Natural killer cell (primary cell): Measurements from ENCODE around the gene SIRT2. TPM values are rescaled to one million over a fixed set of nuclear protein-coding genes. Genes with fewer than 3 reads are reported as not detected.
A peak's percentile ranks its signal among the peaks of the same experiment; 100 is the strongest.

Experiments used
- ATAC-seq, 3 donors: fragments of 150-1000 bp in 2 of 3; fragments of 200-7000 bp in 1 of 3; cut with Tn5 transposase; 1 replicate in 1 of 3; 2 replicates in 2 of 3; pipeline ENCODE4 v1.10.0; 2021; ENCODE audit warnings: mild to moderate bottlenecking in 2 of 3, moderate library complexity in 2 of 3
- DNase-seq, 2 donors: peaks; one replicate each; pipeline versions ENCODE4 v3.0.0 to v3.0.0-alpha.2; 2013 to 2021; ENCODE audit warnings: mixed read lengths in 1 of 2
- H3K27ac ChIP-seq: one replicate; pipeline ENCODE4 v1.5.1; 2013; ENCODE audit warnings: mild to moderate bottlenecking, low read length
- H3K27me3 ChIP-seq: one replicate; pipeline ENCODE4 v1.6.1; 2013; ENCODE audit warnings: low read length; ENCODE audit not compliant: control insufficient read depth, insufficient read depth
- H3K36me3 ChIP-seq: one replicate; pipeline ENCODE4 v1.6.1; 2013; ENCODE audit warnings: low read length; ENCODE audit not compliant: control insufficient read depth, insufficient read depth
- H3K4me1 ChIP-seq: one replicate; pipeline ENCODE4 v1.6.1; 2013; ENCODE audit warnings: low read length; ENCODE audit not compliant: control insufficient read depth, insufficient read depth
- H3K4me3 ChIP-seq: one replicate; pipeline ENCODE4 v1.5.1; 2013; ENCODE audit warnings: low read length
- H3K9me3 ChIP-seq: one replicate; pipeline ENCODE4 v1.6.1; 2013; ENCODE audit warnings: low read length; ENCODE audit not compliant: control insufficient read depth, insufficient read depth
- H3K27ac Mint-ChIP-seq, 2 donors: one replicate each; pipeline ENCODE4 v1.8.0; 2022; ENCODE audit warnings: mild to moderate bottlenecking in 2 of 2, mixed read lengths in 2 of 2, moderate library complexity in 1 of 2
- H3K27me3 Mint-ChIP-seq, 2 donors: one replicate each; pipeline ENCODE4 v1.8.0; 2022; ENCODE audit warnings: low read depth in 2 of 2, mixed read lengths in 2 of 2
- H3K36me3 Mint-ChIP-seq: one replicate; pipeline ENCODE4 v1.8.0; 2022; ENCODE audit warnings: mixed read lengths
- H3K4me1 Mint-ChIP-seq, 2 donors: one replicate each; pipeline ENCODE4 v1.8.0; 2022; ENCODE audit warnings: mixed read lengths in 2 of 2
- H3K4me3 Mint-ChIP-seq: one replicate; pipeline ENCODE4 v1.8.0; 2022; ENCODE audit warnings: mild to moderate bottlenecking, moderate library complexity, mixed read lengths
- H3K9me3 Mint-ChIP-seq, 2 donors: one replicate each; pipeline ENCODE4 v1.8.0; 2022; ENCODE audit warnings: mixed read lengths in 2 of 2
- CTCF ChIP-seq: fragments of 200-600 bp; IDR thresholded peaks from one replicate; pipeline ENCODE4 v1.8.0; 2022; ENCODE audit warnings: antibody characterized with exemption
- WGBS: methylation state at CpG from one replicate; pipeline ENCODE4 v1.1.7; 2013; ENCODE audit warnings: missing lambda C conversion rate; ENCODE audit not compliant: insufficient coverage; 5-methylcytosine and 5-hydroxymethylcytosine counted together
- intact Hi-C: fragments of 100-400 bp; cut with micrococcal nuclease; formaldehyde crosslinking; loops from one replicate; pipeline ENCODE4 v1.14.2; 2022
- total RNA-seq, 4 donors: library from RNA; stranded (reverse); fragments of 120-200 nt in 1 of 4; gene quantifications; one replicate each; pipeline versions ENCODE4 v1.2.3 to v1.2.4, GENCODE V29; 2013 to 2022

The SIRT2 gene
- total RNA-seq, 3 donors from 2014 or later (not counting 1 experiment from before 2014, with no cell fraction given) = 171 to 283 (median 208) TPM

- no peak for TF ChIP-seq CTCF
- Mint-ChIP-seq H3K9me3 (no peaks in the 10 kb centered on the region), H3K27me3 (peaks cover 15 to 22% of the 10 kb centered on the region in 2 donors), H3K4me3 (no peak overlapping the region), H3K4me1 (no peaks in the 10 kb centered on the region), H3K27ac (no peak overlapping the region), H3K36me3 (no peaks in the 10 kb centered on the region)
- ATAC-seq (no peak), DNase-seq (no peak)
- Histone ChIP-seq H3K27ac (no peak overlapping the region), H3K9me3 (no peaks in the 10 kb centered on the region), H3K4me1 (no peaks in the 10 kb centered on the region), H3K36me3 (no peaks in the 10 kb centered on the region), H3K27me3 (no peaks in the 10 kb centered on the region), H3K4me3 (no peak overlapping the region)
- intact Hi-C loops = loop anchor here (10.0 kb wide), 1 partner anchor 175 kb away; no protein-coding TSS in a partner anchor
- WGBS = 34% methylated on average over 5 of the region's 5 CpGs
Observed at GRCh38 chr19:38939957-38940356, 40.5 kb upstream of the SIRT2 start.

- Histone ChIP-seq H3K4me1 (peaks cover 30% of the 10 kb centered on the region), H3K4me3 (no peak overlapping the region), H3K27me3 (no peaks in the 10 kb centered on the region), H3K9me3 (no peaks in the 10 kb centered on the region), H3K36me3 (peaks cover 14% of the 10 kb centered on the region), H3K27ac (no peak overlapping the region)
- Mint-ChIP-seq H3K27ac (peak overlapping the region; percentile 14 to 24), H3K27me3 (no peaks in the 10 kb centered on the region), H3K4me3 (no peak overlapping the region), H3K4me1 (peaks cover 35 to 43% of the 10 kb centered on the region in 2 donors), H3K36me3 (no peaks in the 10 kb centered on the region), H3K9me3 (no peaks in the 10 kb centered on the region)
- WGBS = 72% methylated on average over 4 of the region's 4 CpGs
- TF ChIP-seq CTCF = no peak
- ATAC-seq (no peak), DNase-seq (no peak)
- intact Hi-C loops = loop anchor here (2.0 to 10.0 kb wide), 3 partner anchors 169 to 389 kb away; no protein-coding TSS in a partner anchor
Observed at GRCh38 chr19:38933544-38933943, 34.1 kb upstream of the SIRT2 start.

GRCh38 chr19:38932425-38933179 is 33.2 kb upstream of the SIRT2 start:
- Mint-ChIP-seq H3K27me3 (no peaks in the 10 kb centered on the region), H3K4me3 (peak overlapping the region; percentile 59), H3K36me3 (no peaks in the 10 kb centered on the region), H3K27ac (peak overlapping the region; percentile 91 to 99), H3K4me1 (peaks cover 44 to 52% of the 10 kb centered on the region in 2 donors), H3K9me3 (no peaks in the 10 kb centered on the region)
- ATAC-seq (no peak), DNase-seq (peak in 1 of 2 donors; percentile 71)
- Histone ChIP-seq H3K4me1 (peaks cover 38% of the 10 kb centered on the region), H3K27ac (no peak overlapping the region), H3K36me3 (peaks cover 14% of the 10 kb centered on the region), H3K4me3 (no peak overlapping the region), H3K27me3 (no peaks in the 10 kb centered on the region), H3K9me3 (no peaks in the 10 kb centered on the region)
- 95% methylated on average over 29 of the region's 29 CpGs for WGBS
- peak; percentile 47 for TF ChIP-seq CTCF
- intact Hi-C loops = loop anchor here (2.0 to 10.0 kb wide), 3 partner anchors 168 to 388 kb away; no protein-coding TSS in a partner anchor
